DND-41 (cell line): Measurements from ENCODE around the gene CENPP.

Experiments used
- CTCF ChIP-seq: IDR thresholded peaks from 2 replicates; pipeline ENCODE4 v1.5.1; 2012; ENCODE audit warnings: borderline replicate concordance, low read length, moderate library complexity, mild to moderate bottlenecking; ENCODE audit not compliant: poor library complexity, severe bottlenecking; ENCODE audit errors: extremely low read depth
- EZH2 ChIP-seq: IDR thresholded peaks from 3 replicates; pipeline ENCODE4 v1.6.1; 2012; ENCODE audit warnings: borderline replicate concordance, low read depth, mild to moderate bottlenecking, moderate library complexity, low read length, inconsistent platforms; ENCODE audit not compliant: severe bottlenecking

DNA sequence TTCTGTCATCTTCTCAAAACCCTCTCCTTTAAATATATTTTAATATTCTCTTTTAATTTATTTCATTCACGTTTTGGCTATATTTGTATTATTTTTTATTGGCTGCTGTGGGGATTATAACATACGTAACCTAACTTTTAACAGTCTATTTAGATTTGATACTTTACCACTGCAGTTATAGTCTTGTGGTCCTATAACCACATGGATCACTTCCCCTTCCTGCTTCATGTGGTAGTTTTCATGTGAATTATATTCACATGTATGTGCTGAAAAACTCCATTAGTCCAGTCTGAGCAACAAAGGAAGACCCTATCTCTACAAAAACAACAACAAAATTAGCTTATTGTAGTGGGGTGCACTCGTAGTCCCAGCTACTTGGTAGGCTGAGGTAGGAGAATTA is 34.3 kb downstream of the CENPP start:
- TF ChIP-seq CTCF: no peak
- TF ChIP-seq EZH2: no peak
